ENCODE data around the gene MYLK.
"Not testable (repeated sequence)": the region's sequence is repeated elsewhere in the genome, so short reads cannot be mapped to it uniquely, and the experiment has no call there.

MYLK gene

GRCh38 chr3:123716411-123716810 is 167.7 kb downstream of the MYLK start:
- ATAC-seq, result no peak
- Mint-ChIP-seq H3K4me3 (no peak overlapping the region), H3K27me3 (no peaks in the 10 kb centered on the region), H3K4me1 (no peaks in the 10 kb centered on the region), H3K27ac (no peak overlapping the region), H3K9me3 (no peaks in the 10 kb centered on the region)
- DNase-seq, result no peak

GRCh38 chr3:123713211-123713610 is 170.9 kb downstream of the MYLK start:
- Mint-ChIP-seq H3K9me3 (no peaks in the 10 kb centered on the region), H3K27ac (no peak overlapping the region)

GRCh38 chr3:123712077-123712860 is 171.9 kb downstream of the MYLK start:
- ATAC-seq (no peak), DNase-seq (no peak)
- Mint-ChIP-seq H3K4me3 (no peak overlapping the region), H3K27me3 (no peaks in the 10 kb centered on the region), H3K4me1 (no peaks in the 10 kb centered on the region), H3K27ac (no peak overlapping the region), H3K9me3 (no peaks in the 10 kb centered on the region)

More at GRCh38 chr3:123713211-123713610, 170.9 kb downstream of the MYLK start:
- H3K27me3 Mint-ChIP-seq, result no peaks in the 10 kb centered on the region
- H3K4me1 Mint-ChIP-seq, result no peaks in the 10 kb centered on the region
- H3K4me3 Mint-ChIP-seq, result no peak overlapping the region
- DNase-seq, result no peak
- no peak for ATAC-seq

- ATAC-seq, result no peak
- Mint-ChIP-seq H3K4me3 (no peak overlapping the region), H3K27me3 (no peaks in the 10 kb centered on the region), H3K27ac (no peak overlapping the region), H3K4me1 (no peaks in the 10 kb centered on the region), H3K9me3 (no peaks in the 10 kb centered on the region)
- no peak for DNase-seq
These were observed 172.8 kb downstream of the MYLK start for GRCh38 chr3:123711356-123711755.

- no peaks in the 10 kb centered on the region for H3K9me3 Mint-ChIP-seq
These were observed 175.6 kb downstream of the MYLK start for GRCh38 chr3:123708531-123708930.

GRCh38 chr3:123707641-123708040 is 176.5 kb downstream of the MYLK start:
- ATAC-seq, result peak; percentile 19

More at GRCh38 chr3:123708531-123708930, 175.6 kb downstream of the MYLK start:
- Mint-ChIP-seq H3K27me3 (no peaks in the 10 kb centered on the region), H3K4me3 (no peak overlapping the region), H3K27ac (no peak overlapping the region), H3K4me1 (no peaks in the 10 kb centered on the region)
- ATAC-seq (peak; percentile 12), DNase-seq (no peak)

GRCh38 chr3:123706871-123707270 is 177.3 kb downstream of the MYLK start:
- H3K4me1 Mint-ChIP-seq, result no peaks in the 10 kb centered on the region
- no peak for ATAC-seq
- H3K9me3 Mint-ChIP-seq, result no peaks in the 10 kb centered on the region
- no peak for DNase-seq
- H3K27ac Mint-ChIP-seq, result no peak overlapping the region
- no peak overlapping the region for H3K4me3 Mint-ChIP-seq
- H3K27me3 Mint-ChIP-seq, result no peaks in the 10 kb centered on the region

More at GRCh38 chr3:123707641-123708040, 176.5 kb downstream of the MYLK start:
- not testable (repeated sequence) for H3K4me3 Mint-ChIP-seq, H3K9me3 Mint-ChIP-seq, H3K27me3 Mint-ChIP-seq, DNase-seq, H3K4me1 Mint-ChIP-seq, H3K27ac Mint-ChIP-seq

GRCh38 chr3:123705488-123706285 is 178.4 kb downstream of the MYLK start:
- Mint-ChIP-seq H3K9me3 (no peaks in the 10 kb centered on the region), H3K4me3 (no peak overlapping the region), H3K27me3 (peaks cover 3% of the 10 kb centered on the region), H3K27ac (no peak overlapping the region), H3K4me1 (no peaks in the 10 kb centered on the region)
- DNase-seq (no peak), ATAC-seq (no peak)

- H3K4me1 Mint-ChIP-seq, H3K27ac Mint-ChIP-seq, H3K27me3 Mint-ChIP-seq, DNase-seq, H3K4me3 Mint-ChIP-seq, ATAC-seq, H3K9me3 Mint-ChIP-seq: not testable (repeated sequence)
These were observed 180.5 kb downstream of the MYLK start for GRCh38 chr3:123703663-123704062.

- Mint-ChIP-seq H3K4me1 (no peaks in the 10 kb centered on the region), H3K27ac (no peak overlapping the region), H3K9me3 (no peaks in the 10 kb centered on the region), H3K27me3 (peaks cover 7% of the 10 kb centered on the region), H3K4me3 (no peak overlapping the region)
- ATAC-seq (no peak), DNase-seq (no peak)
These were observed 181.4 kb downstream of the MYLK start for GRCh38 chr3:123702720-123703119.

- not testable (repeated sequence) for H3K27ac Mint-ChIP-seq
- DNase-seq (peak; percentile 5 to 26), ATAC-seq (peak; percentile 72)
These were observed 182.1 kb downstream of the MYLK start for GRCh38 chr3:123702057-123702456.

GRCh38 chr3:123700791-123701722 is 183.1 kb downstream of the MYLK start:
- Mint-ChIP-seq H3K27me3 (peaks cover 7% of the 10 kb centered on the region), H3K4me1 (no peaks in the 10 kb centered on the region), H3K27ac (no peak overlapping the region), H3K4me3 (no peak overlapping the region), H3K9me3 (no peaks in the 10 kb centered on the region)
- no peak for DNase-seq
- no peak for ATAC-seq

More at GRCh38 chr3:123702057-123702456, 182.1 kb downstream of the MYLK start:
- not testable (repeated sequence) for H3K4me3 Mint-ChIP-seq, H3K9me3 Mint-ChIP-seq, H3K4me1 Mint-ChIP-seq, H3K27me3 Mint-ChIP-seq

GRCh38 chr3:123698813-123699212 is 185.3 kb downstream of the MYLK start:
- ATAC-seq (no peak), DNase-seq (no peak)
- peaks cover 7% of the 10 kb centered on the region for H3K27me3 Mint-ChIP-seq
- no peak overlapping the region for H3K4me3 Mint-ChIP-seq
- no peaks in the 10 kb centered on the region for H3K9me3 Mint-ChIP-seq
- H3K4me1 Mint-ChIP-seq, result no peaks in the 10 kb centered on the region
- H3K27ac Mint-ChIP-seq, result peak overlapping the region in 1 of 2 donors; percentile 6

- Mint-ChIP-seq H3K4me3 (no peak overlapping the region), H3K9me3 (no peaks in the 10 kb centered on the region), H3K27me3 (peaks cover 7% of the 10 kb centered on the region), H3K4me1 (no peaks in the 10 kb centered on the region), H3K27ac (no peak overlapping the region)
- no peak for ATAC-seq
- DNase-seq, result no peak
These were observed 187.3 kb downstream of the MYLK start for GRCh38 chr3:123696808-123697207.

Data from stimulated activated naive CD8-positive, alpha-beta T cell treated with anti-CD3 and anti-CD28 coated beads, Interleukin-15, amount 100 ng/mL, for 72 hours (primary cell).